GM12891 (cell line): ENCODE measurements around the gene SH3BGRL2.

Source experiments
- POLR2A ChIP-seq: IDR thresholded peaks from 2 replicates; pipeline ENCODE4 v1.6.1; 2011; ENCODE audit warnings: low read depth, low read length, control low read depth
- POLR2AphosphoS5 ChIP-seq: IDR thresholded peaks from 2 replicates; pipeline ENCODE4 v1.6.1; 2011; ENCODE audit warnings: low read depth, low read length, control low read depth

- TF ChIP-seq POLR2A: no peak
- no peak for TF ChIP-seq POLR2AphosphoS5
Observed at GRCh38 chr6:79635232-79635543, 4.1 kb downstream of the SH3BGRL2 start.
